ENCODE measurements around the gene LETM1. TPM values are rescaled to one million over a fixed set of nuclear protein-coding genes. Genes with fewer than 3 reads are reported as not detected.

Gene LETM1
- total and polyA plus RNA-seq, 12 donors = 20.7 to 117 (median 37.9) TPM

GRCh38 chr4:1895971-1896657 lies 40.2 kb upstream of the LETM1 start:
- H3K9me3 ChIP-seq (replicated peaks in 1 of 3) = no peaks in the 10 kb centered on the region
- intact Hi-C loops (cut with DNase I) = loop anchor here in 1 of 2 donors (10.0 kb wide), 1 partner anchor 81 kb away; no protein-coding TSS in a partner anchor
- H3K4me3 ChIP-seq = no peak overlapping the region
- DNase-seq = no peak
- no peaks in the 10 kb centered on the region for H3K27me3 ChIP-seq
- TF ChIP-seq CTCF (IDR thresholded peaks at IDR 0.05) (no peak), POLR2A (IDR thresholded peaks at IDR 0.05) (no peak)
- H3K27ac ChIP-seq = no peak overlapping the region
- peaks cover 0 to 5% of the 10 kb centered on the region in 2 donors for H3K36me3 ChIP-seq (replicated peaks in 1 of 2)
- WGBS, 4 donors = 80 to 96% (median 94%) methylated on average over 5 to 8 of the region's 8 CpGs
- H3K4me1 ChIP-seq (replicated peaks in 1 of 2) = no peaks in the 10 kb centered on the region

GRCh38 chr4:1890979-1891570 lies 35.1 kb upstream of the LETM1 start:
- Histone ChIP-seq H3K27me3 (no peaks in the 10 kb centered on the region), H3K27ac (no peak overlapping the region), H3K4me1 (replicated peaks in 1 of 2) (no peaks in the 10 kb centered on the region), H3K36me3 (replicated peaks in 1 of 2) (no peaks in the 10 kb centered on the region), H3K4me3 (no peak overlapping the region), H3K9me3 (replicated peaks in 1 of 3) (no peaks in the 10 kb centered on the region)
- 97 to 98% (median 97%) methylated on average over 11 of the region's 11 CpGs for WGBS, 4 donors
- intact Hi-C loops (cut with DNase I) = loop anchor here in 1 of 2 donors (10.0 kb wide), 1 partner anchor 76 kb away; no protein-coding TSS in a partner anchor
- no peak for TF ChIP-seq CTCF (IDR thresholded peaks at IDR 0.05)
- no peak for DNase-seq

- 54 to 75% (median 61%) methylated on average over 2 of the region's 2 CpGs for WGBS, 4 donors
These were observed 31.1 kb upstream of the LETM1 start for GRCh38 chr4:1887052-1887451.

GRCh38 chr4:1885414-1885813 lies 29.5 kb upstream of the LETM1 start:
- no peak for TF ChIP-seq CTCF (IDR thresholded peaks at IDR 0.05)
- no peak for TF ChIP-seq POLR2A (IDR thresholded peaks at IDR 0.05)
- no peak for DNase-seq
- Histone ChIP-seq H3K4me1 (replicated peaks in 1 of 2) (peaks cover 0 to 6% of the 10 kb centered on the region in 2 donors), H3K27me3 (no peaks in the 10 kb centered on the region), H3K36me3 (replicated peaks in 1 of 2) (no peaks in the 10 kb centered on the region), H3K27ac (no peak overlapping the region), H3K9me3 (replicated peaks in 1 of 3) (no peaks in the 10 kb centered on the region), H3K4me3 (no peak overlapping the region)
- WGBS, 4 donors = 93 to 100% (median 95%) methylated on average over 2 of the region's 2 CpGs
- intact Hi-C loops (cut with DNase I) = no loop called here

More at GRCh38 chr4:1887052-1887451, 31.1 kb upstream of the LETM1 start:
- Histone ChIP-seq H3K4me3 (no peak overlapping the region), H3K36me3 (replicated peaks in 1 of 2) (no peaks in the 10 kb centered on the region), H3K27me3 (no peaks in the 10 kb centered on the region), H3K27ac (no peak overlapping the region), H3K4me1 (replicated peaks in 1 of 2) (peaks cover 0 to 6% of the 10 kb centered on the region in 2 donors), H3K9me3 (replicated peaks in 1 of 3) (no peaks in the 10 kb centered on the region)
- no peak for DNase-seq
- TF ChIP-seq POLR2A (IDR thresholded peaks at IDR 0.05) = no peak
- TF ChIP-seq CTCF (IDR thresholded peaks at IDR 0.05) = no peak
- intact Hi-C loops (cut with DNase I) = no loop called here

Measured in adrenal gland (tissue), 12 donors.